DOHH2 (cell line): ENCODE measurements around the gene GPC6.

ENCODE experiments used
- H3F3A ChIP-seq: fragments of 200-600 bp; sonication (generic), shearing (Covaris generic); 2 replicates; pipeline ENCODE4 v1.6.0; 2016; ENCODE audit warnings: antibody characterized with exemption, mild to moderate bottlenecking; ENCODE audit not compliant: control insufficient read depth, insufficient read depth
- H3K27ac ChIP-seq: fragments of 200-600 bp; sonication (generic); 2 replicates; pipeline ENCODE4 v1.5.1; 2014; ENCODE audit warnings: low read depth, mild to moderate bottlenecking, low read length, moderate library complexity
- H3K27me3 ChIP-seq: fragments of 200-600 bp; sonication (generic); 2 replicates; pipeline ENCODE4 v1.6.1; 2014; ENCODE audit warnings: mild to moderate bottlenecking, low read length, mixed read lengths; ENCODE audit not compliant: control insufficient read depth
- H3K36me3 ChIP-seq: fragments of 200-600 bp; sonication (generic); 2 replicates; pipeline ENCODE4 v1.6.1; 2014; ENCODE audit warnings: mild to moderate bottlenecking, low read length, moderate library complexity, mixed read lengths; ENCODE audit not compliant: control insufficient read depth
- H3K4me1 ChIP-seq: fragments of 200-600 bp; sonication (generic); 2 replicates; pipeline ENCODE4 v1.6.1; 2014; ENCODE audit warnings: mild to moderate bottlenecking, low read length, mixed read lengths; ENCODE audit not compliant: control insufficient read depth
- H3K4me2 ChIP-seq: fragments of 200-600 bp; sonication (generic); 2 replicates; pipeline ENCODE4 v1.6.0; 2014; ENCODE audit warnings: mild to moderate bottlenecking, low read length, moderate library complexity
- H3K4me3 ChIP-seq: fragments of 200-600 bp; sonication (generic); 2 replicates; pipeline ENCODE4 v1.5.1; 2014; ENCODE audit warnings: mild to moderate bottlenecking, low read length, mixed read lengths
- H3K79me2 ChIP-seq: fragments of 200-600 bp; sonication (generic); 2 replicates; pipeline ENCODE4 v1.6.1; 2014; ENCODE audit warnings: mild to moderate bottlenecking, low read length, mixed read lengths; ENCODE audit not compliant: control insufficient read depth
- H3K9me2 ChIP-seq: fragments of 200-600 bp; sonication (generic); replicated peaks from 2 replicates; pipeline ENCODE4 v1.6.1; 2014; ENCODE audit warnings: mild to moderate bottlenecking, low read length, mixed read lengths; ENCODE audit not compliant: control insufficient read depth
- H3K9me3 ChIP-seq: fragments of 200-600 bp; sonication (generic); 2 replicates; pipeline ENCODE4 v1.6.1; 2014; ENCODE audit warnings: antibody characterized with exemption, low read length, mixed read lengths; ENCODE audit not compliant: control insufficient read depth, insufficient read depth
- H4K20me1 ChIP-seq: fragments of 200-600 bp; sonication (generic); 2 replicates; pipeline ENCODE4 v1.6.0; 2014; ENCODE audit warnings: low read depth, mild to moderate bottlenecking, antibody characterized with exemption, low read length, moderate library complexity; ENCODE audit not compliant: control insufficient read depth, insufficient read depth
- CTCF ChIP-seq: fragments of 200-600 bp; sonication (generic); IDR thresholded peaks from one replicate; pipeline ENCODE4 v1.5.1; 2014; ENCODE audit warnings: antibody characterized with exemption, mild to moderate bottlenecking, low read depth, low read length; ENCODE audit not compliant: poor library complexity, severe bottlenecking
- EZH2phosphoT487 ChIP-seq: fragments of 200-600 bp; sonication (generic); IDR thresholded peaks from 2 replicates; pipeline ENCODE4 v1.6.1; 2017; ENCODE audit warnings: borderline replicate concordance, mild to moderate bottlenecking, antibody characterized with exemption, low read length, moderate library complexity, mixed read lengths

GPC6 gene

GRCh38 chr13:94369972-94370436 is 1143.4 kb downstream of the GPC6 start:
- Histone ChIP-seq H3K36me3 (no peaks in the 10 kb centered on the region), H3F3A (no peaks in the 10 kb centered on the region), H3K79me2 (no peaks in the 10 kb centered on the region), H3K4me1 (no peaks in the 10 kb centered on the region), H3K9me2 (no peaks in the 10 kb centered on the region), H3K9me3 (no peaks in the 10 kb centered on the region), H3K27ac (no peak overlapping the region), H3K4me2 (no peak overlapping the region), H3K4me3 (no peak overlapping the region), H4K20me1 (no peaks in the 10 kb centered on the region), H3K27me3 (no peaks in the 10 kb centered on the region)
- no peak for TF ChIP-seq CTCF
- no peak for TF ChIP-seq EZH2phosphoT487

- H3F3A ChIP-seq: no peaks in the 10 kb centered on the region
- H3K79me2 ChIP-seq: no peaks in the 10 kb centered on the region
- TF ChIP-seq EZH2phosphoT487 (no peak), CTCF (no peak)
- H3K4me2 ChIP-seq: no peak overlapping the region
- H3K4me1 ChIP-seq: no peaks in the 10 kb centered on the region
- H3K9me2 ChIP-seq: no peaks in the 10 kb centered on the region
- H3K27me3 ChIP-seq: no peaks in the 10 kb centered on the region
- no peaks in the 10 kb centered on the region for H4K20me1 ChIP-seq
- no peak overlapping the region for H3K27ac ChIP-seq
- no peaks in the 10 kb centered on the region for H3K36me3 ChIP-seq
- H3K9me3 ChIP-seq: no peaks in the 10 kb centered on the region
- H3K4me3 ChIP-seq: no peak overlapping the region
These were observed 1145.2 kb downstream of the GPC6 start for GRCh38 chr13:94371855-94372254.

DNA sequence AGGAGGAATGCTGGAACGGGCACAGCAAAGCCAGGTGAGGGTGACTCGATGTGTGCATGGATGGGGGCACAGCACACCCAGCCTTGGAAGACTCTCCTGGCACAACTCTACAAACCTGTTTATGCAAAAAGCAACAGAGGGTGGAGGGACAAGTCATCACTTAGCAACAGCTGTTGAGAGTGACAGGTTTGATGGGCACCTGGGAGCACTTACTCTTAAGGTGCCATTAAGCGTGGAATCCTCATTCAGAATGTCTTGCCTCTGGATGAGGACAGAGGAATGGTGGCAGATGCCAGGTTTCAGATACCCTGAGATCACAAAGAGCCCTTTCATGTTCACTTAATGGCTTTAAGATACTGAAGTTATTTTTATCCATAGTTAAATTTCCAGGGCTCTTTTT is 1155.9 kb downstream of the GPC6 start:
- Histone ChIP-seq H3K27ac (no peak overlapping the region), H3K4me3 (no peak overlapping the region), H3F3A (no peaks in the 10 kb centered on the region), H3K9me2 (no peaks in the 10 kb centered on the region), H3K36me3 (no peaks in the 10 kb centered on the region), H3K9me3 (no peaks in the 10 kb centered on the region), H3K27me3 (no peaks in the 10 kb centered on the region), H3K4me2 (no peak overlapping the region), H3K79me2 (no peaks in the 10 kb centered on the region), H4K20me1 (no peaks in the 10 kb centered on the region), H3K4me1 (no peaks in the 10 kb centered on the region)
- TF ChIP-seq EZH2phosphoT487 (no peak), CTCF (no peak)

GRCh38 chr13:94382960-94383359 is 1156.4 kb downstream of the GPC6 start:
- no peak for TF ChIP-seq CTCF
- no peak for TF ChIP-seq EZH2phosphoT487
- H3K9me2 ChIP-seq: no peaks in the 10 kb centered on the region
- no peaks in the 10 kb centered on the region for H3K9me3 ChIP-seq
- H3K27me3 ChIP-seq: no peaks in the 10 kb centered on the region
- no peak overlapping the region for H3K27ac ChIP-seq
- H3K79me2 ChIP-seq: no peaks in the 10 kb centered on the region
- no peak overlapping the region for H3K4me3 ChIP-seq
- no peaks in the 10 kb centered on the region for H3K4me1 ChIP-seq
- no peak overlapping the region for H3K4me2 ChIP-seq
- H4K20me1 ChIP-seq: no peaks in the 10 kb centered on the region
- no peaks in the 10 kb centered on the region for H3F3A ChIP-seq
- H3K36me3 ChIP-seq: no peaks in the 10 kb centered on the region
